Breast epithelium (tissue), 4 donors: ENCODE measurements around the gene ARHGAP26. TPM values are rescaled to one million over a fixed set of nuclear protein-coding genes. Genes with fewer than 3 reads are reported as not detected.
"Not testable (repeated sequence)": the region's sequence is repeated elsewhere in the genome, so short reads cannot be mapped to it uniquely, and the experiment has no call there.

Experiments
- DNase-seq, 2 donors: peaks; one replicate each; pipeline ENCODE4 v3.0.0-alpha.2; 2019; ENCODE audit warnings: low spot score in 2 of 2
- H3K27ac ChIP-seq, 2 donors: fragments of 200-600 bp; sonication (generic) in 1 of 2; one replicate each; pipeline ENCODE4 v1.5.1; 2016 to 2019; ENCODE audit warnings: mild to moderate bottlenecking in 1 of 2
- H3K27me3 ChIP-seq, 2 donors: fragments of 200-600 bp; sonication (generic) in 1 of 2; one replicate each; pipeline versions ENCODE4 v1.5.1 to v1.6.0; 2017 to 2019; ENCODE audit warnings: control low read depth in 1 of 2, mild to moderate bottlenecking in 1 of 2
- H3K36me3 ChIP-seq: fragments of 200-600 bp; one replicate; pipeline ENCODE4 v1.5.1; 2019
- H3K4me1 ChIP-seq, 2 donors: fragments of 200-600 bp; sonication (generic); one replicate each; pipeline ENCODE4 v1.5.1; 2016 to 2019; ENCODE audit warnings: control low read depth in 1 of 2
- H3K4me3 ChIP-seq, 3 donors: fragments of 200-600 bp; sonication (generic); 1 replicate in 2 of 3; 2 replicates in 1 of 3; pipeline ENCODE4 v1.5.1; 2016 to 2019; ENCODE audit warnings: mild to moderate bottlenecking in 3 of 3, moderate library complexity in 2 of 3
- H3K9me3 ChIP-seq, 2 donors: fragments of 200-600 bp; sonication (generic) in 1 of 2; one replicate each; pipeline ENCODE4 v1.5.1; 2016 to 2019; ENCODE audit warnings: control low read depth in 1 of 2
- POLR2A ChIP-seq: fragments of 450-650 bp; IDR thresholded peaks from one replicate; pipeline ENCODE4 v1.6.1; 2016; ENCODE audit warnings: antibody characterized with exemption, mild to moderate bottlenecking, moderate library complexity
- POLR2AphosphoS5 ChIP-seq, 3 donors: sonication (generic); formaldehyde crosslinking; IDR thresholded peaks; one replicate each; pipeline ENCODE4 v1.6.1; 2017; ENCODE audit warnings: antibody characterized with exemption in 3 of 3
- intact Hi-C: fragments of 100-400 bp; cut with DNase I; formaldehyde crosslinking; loops from one replicate; pipeline ENCODE4 v1.15.1; 2023; ENCODE audit warnings: low total_unique reads
- total RNA-seq, 3 donors: library from RNA; depleted of rRNA; stranded (reverse); fragments of >200 nt; gene quantifications; one replicate each; pipeline ENCODE4 v1.1.0, GENCODE V29; 2016
- TF ChIP-seq, protein P1 (sequence below), 3 donors: fragments of 450-650 bp; IDR thresholded peaks; one replicate each; pipeline ENCODE4 v1.5.1; 2016 to 2017; ENCODE audit warnings: antibody characterized with exemption in 3 of 3, mild to moderate bottlenecking in 3 of 3, moderate library complexity in 3 of 3

The ARHGAP26 gene
- total RNA-seq, 3 donors from 2014 or later, result 33.1 to 89.0 (median 56.4) TPM

DNA sequence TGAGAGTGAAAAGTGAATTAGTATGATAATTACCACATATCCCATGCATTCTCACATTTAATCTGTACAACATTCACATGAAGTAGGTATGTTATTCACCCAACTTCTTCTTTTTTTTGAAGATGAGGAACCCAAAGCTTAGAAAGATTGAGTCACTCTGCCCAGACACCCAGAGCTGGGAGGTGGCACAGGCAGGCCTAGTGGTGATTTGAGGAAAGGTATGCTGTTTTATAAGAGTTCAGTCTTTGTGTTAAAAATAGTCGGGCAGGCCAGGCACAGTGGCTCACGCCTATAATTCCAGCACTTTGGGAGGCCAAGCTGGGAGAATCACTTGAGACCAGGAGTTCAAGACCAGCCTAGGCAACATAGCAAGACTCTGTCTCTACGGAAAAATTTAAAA lies 348.0 kb downstream of the ARHGAP26 start:
- no peaks in the 10 kb centered on the region for H3K4me1 ChIP-seq
- no peak for DNase-seq
- H3K4me3 ChIP-seq, result no peak overlapping the region
- TF ChIP-seq POLR2A (no peak), POLR2AphosphoS5 (IDR thresholded peaks at IDR 0.05) (no peak)
- TF ChIP-seq, protein P1, sequence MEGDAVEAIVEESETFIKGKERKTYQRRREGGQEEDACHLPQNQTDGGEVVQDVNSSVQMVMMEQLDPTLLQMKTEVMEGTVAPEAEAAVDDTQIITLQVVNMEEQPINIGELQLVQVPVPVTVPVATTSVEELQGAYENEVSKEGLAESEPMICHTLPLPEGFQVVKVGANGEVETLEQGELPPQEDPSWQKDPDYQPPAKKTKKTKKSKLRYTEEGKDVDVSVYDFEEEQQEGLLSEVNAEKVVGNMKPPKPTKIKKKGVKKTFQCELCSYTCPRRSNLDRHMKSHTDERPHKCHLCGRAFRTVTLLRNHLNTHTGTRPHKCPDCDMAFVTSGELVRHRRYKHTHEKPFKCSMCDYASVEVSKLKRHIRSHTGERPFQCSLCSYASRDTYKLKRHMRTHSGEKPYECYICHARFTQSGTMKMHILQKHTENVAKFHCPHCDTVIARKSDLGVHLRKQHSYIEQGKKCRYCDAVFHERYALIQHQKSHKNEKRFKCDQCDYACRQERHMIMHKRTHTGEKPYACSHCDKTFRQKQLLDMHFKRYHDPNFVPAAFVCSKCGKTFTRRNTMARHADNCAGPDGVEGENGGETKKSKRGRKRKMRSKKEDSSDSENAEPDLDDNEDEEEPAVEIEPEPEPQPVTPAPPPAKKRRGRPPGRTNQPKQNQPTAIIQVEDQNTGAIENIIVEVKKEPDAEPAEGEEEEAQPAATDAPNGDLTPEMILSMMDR (IDR thresholded peaks at IDR 0.05), result no peak
- H3K27me3 ChIP-seq, result no peaks in the 10 kb centered on the region
- H3K36me3 ChIP-seq, result no peaks in the 10 kb centered on the region
- intact Hi-C loops, result no loop called here
- no peak overlapping the region for H3K27ac ChIP-seq
- no peaks in the 10 kb centered on the region for H3K9me3 ChIP-seq

DNA sequence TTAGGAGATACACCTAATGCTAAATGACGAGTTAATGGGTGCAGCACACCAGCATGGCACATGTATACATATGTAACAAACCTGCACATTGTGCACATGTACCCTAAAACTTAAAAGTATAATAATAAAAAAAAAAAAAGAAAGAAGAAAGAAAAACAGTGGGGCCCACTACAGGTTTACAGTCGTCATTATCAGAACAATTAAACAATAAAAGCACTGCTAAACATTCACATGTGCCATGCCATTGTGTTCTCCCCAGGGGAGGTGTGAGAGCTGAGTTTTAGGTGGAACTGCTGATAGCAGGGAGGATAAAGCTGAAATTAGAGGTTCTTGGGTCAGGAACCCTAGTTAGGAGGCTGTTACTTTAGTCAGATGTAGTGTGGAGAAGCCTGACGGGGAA lies 348.6 kb downstream of the ARHGAP26 start:
- intact Hi-C loops, H3K4me3 ChIP-seq, H3K36me3 ChIP-seq, H3K4me1 ChIP-seq, DNase-seq, H3K27ac ChIP-seq, H3K27me3 ChIP-seq, H3K9me3 ChIP-seq: not testable (repeated sequence)

DNA sequence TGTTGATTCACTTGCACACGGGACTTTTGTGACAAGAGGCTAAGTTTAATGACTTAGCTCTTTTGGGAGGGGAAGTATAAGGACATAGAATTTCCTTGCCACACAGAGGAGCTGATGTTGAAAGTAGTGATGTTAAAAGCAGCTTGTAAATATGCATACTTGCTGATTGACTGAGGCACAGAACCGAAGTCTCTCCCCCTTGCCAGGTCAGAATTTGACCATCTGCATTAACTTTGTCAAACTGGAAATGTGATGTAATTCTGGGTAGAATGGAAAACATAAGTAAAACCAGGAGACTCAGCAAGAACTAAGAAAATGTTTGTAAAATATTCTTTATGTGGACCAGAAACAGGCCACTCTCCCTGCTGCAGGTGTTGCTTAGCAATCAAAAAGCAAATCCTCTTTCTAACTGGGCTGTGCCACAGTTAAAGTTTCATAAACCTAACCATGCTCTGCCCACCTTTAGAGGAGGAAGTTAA lies 349.2 kb downstream of the ARHGAP26 start:
- Histone ChIP-seq H3K4me3 (no peak overlapping the region), H3K36me3 (no peaks in the 10 kb centered on the region), H3K27ac (no peak overlapping the region), H3K4me1 (no peaks in the 10 kb centered on the region), H3K9me3 (no peaks in the 10 kb centered on the region), H3K27me3 (no peaks in the 10 kb centered on the region)
- intact Hi-C loops, result no loop called here
- no peak for DNase-seq
- no peak for TF ChIP-seq POLR2A
- TF ChIP-seq, protein P1 (IDR thresholded peaks at IDR 0.05), result no peak
- no peak for TF ChIP-seq POLR2AphosphoS5 (IDR thresholded peaks at IDR 0.05)

DNA sequence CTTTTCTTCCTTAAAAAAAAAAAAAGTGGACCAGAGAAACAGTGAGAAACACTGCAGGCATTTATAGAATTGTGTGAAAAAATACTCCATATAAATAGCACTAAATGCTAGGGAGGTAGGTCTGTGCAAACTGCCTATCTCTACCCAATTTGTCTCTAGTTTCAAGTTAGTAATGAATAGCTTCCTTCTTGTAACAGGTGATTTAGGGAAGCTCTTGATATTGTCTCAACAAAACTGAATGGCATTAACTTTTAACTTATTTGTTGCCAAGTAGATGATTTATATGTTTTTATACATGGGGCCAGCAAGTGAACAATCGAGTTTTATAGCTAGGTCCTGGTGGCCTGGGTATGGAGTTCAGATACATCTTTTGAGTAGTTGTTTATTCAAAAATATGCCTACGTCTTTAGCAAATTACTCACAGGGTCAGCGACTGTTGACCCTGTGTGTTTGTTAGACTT lies 349.7 kb downstream of the ARHGAP26 start:
- no peaks in the 10 kb centered on the region for H3K4me1 ChIP-seq
- H3K36me3 ChIP-seq, result no peaks in the 10 kb centered on the region
- intact Hi-C loops, result no loop called here
- H3K27me3 ChIP-seq, result no peaks in the 10 kb centered on the region
- DNase-seq, result no peak
- no peak overlapping the region for H3K4me3 ChIP-seq
- H3K27ac ChIP-seq, result no peak overlapping the region
- H3K9me3 ChIP-seq, result no peaks in the 10 kb centered on the region
- TF ChIP-seq, protein P1 (IDR thresholded peaks at IDR 0.05), result no peak
- TF ChIP-seq POLR2A (no peak), POLR2AphosphoS5 (IDR thresholded peaks at IDR 0.05) (no peak)

DNA sequence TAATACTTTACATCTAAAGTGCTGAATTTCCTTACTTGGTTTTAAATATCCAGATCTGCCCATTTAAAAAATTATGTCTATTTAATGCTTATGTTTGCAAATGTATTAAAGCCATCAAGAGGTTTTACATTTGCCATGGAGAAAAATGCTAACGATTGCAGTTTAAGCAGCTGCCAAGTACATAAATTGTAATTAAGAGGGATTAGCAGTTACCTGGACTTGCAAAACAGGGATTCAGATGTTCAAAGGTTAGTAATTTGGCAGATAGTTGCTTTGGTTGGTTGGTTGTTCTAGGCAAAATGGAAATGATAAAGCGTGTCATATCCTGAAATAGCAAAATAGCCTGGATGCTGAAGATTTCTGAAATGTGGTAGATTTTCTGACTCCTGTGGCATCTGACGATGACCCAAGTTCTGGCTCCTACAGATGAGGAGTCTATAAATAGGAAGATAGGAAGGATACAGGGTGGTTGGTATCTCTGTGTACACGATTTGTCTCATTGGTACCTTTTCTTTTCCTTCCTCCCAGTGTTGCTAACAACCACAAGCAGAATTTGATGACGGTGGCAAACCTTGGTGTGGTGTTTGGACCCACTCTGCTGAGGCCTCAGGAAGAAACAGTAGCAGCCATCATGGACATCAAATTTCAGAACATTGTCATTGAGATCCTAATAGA lies 350.4 kb downstream of the ARHGAP26 start:
- DNase-seq, result no peak
- H3K4me1 ChIP-seq, result no peaks in the 10 kb centered on the region
- no peaks in the 10 kb centered on the region for H3K27me3 ChIP-seq
- H3K9me3 ChIP-seq, result no peaks in the 10 kb centered on the region
- H3K4me3 ChIP-seq, result no peak overlapping the region
- no peak for TF ChIP-seq POLR2A
- TF ChIP-seq, protein P1 (IDR thresholded peaks at IDR 0.05), result no peak
- no peak for TF ChIP-seq POLR2AphosphoS5 (IDR thresholded peaks at IDR 0.05)
- no peaks in the 10 kb centered on the region for H3K36me3 ChIP-seq
- H3K27ac ChIP-seq, result no peak overlapping the region
- intact Hi-C loops, result no loop called here
